Anterior cingulate cortex (tissue), 58 donors: Measurements from ENCODE around the gene TMEM253.
A peak's percentile ranks its signal among the peaks of the same experiment; 100 is the strongest.

Experiments used
- DNase-seq, 58 donors: peaks; one replicate each; lab custom pipeline; 2025; lab: John Stamatoyannopoulos, UW

Gene TMEM253

DNA sequence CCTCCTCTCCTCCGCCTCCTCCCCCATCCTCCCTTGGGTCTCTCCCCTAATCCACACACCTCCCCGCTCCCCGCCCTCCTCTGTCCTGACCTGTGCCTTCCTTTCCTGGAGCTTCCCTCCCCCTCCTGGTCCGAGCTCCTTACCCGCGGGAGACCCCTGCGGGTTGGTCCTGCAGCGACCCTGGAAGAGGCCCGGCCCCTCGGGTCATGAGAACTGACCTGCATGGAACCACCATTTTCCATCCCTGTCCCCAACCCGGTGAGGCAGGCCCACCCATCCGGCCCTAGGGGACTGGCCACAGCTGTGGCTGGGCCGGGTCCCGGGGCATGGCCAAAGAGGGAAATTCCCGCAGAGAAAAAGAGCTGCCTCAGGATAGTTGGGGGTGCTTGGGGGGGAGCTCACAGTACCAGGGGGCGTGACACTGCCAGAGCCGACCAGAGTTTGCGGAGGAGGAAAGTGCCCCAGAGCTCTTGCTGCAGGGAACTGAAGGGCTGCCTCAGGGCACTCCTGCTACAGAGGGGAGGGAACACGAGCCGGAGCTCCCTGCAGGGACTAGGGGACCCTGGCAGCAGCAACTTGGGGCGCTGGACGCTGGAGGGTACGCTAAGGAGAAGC is 30.1 kb upstream of the TMEM253 start:
- peak in 34 of 58 donors; percentile 23 to 75 (median 52) for DNase-seq

DNA sequence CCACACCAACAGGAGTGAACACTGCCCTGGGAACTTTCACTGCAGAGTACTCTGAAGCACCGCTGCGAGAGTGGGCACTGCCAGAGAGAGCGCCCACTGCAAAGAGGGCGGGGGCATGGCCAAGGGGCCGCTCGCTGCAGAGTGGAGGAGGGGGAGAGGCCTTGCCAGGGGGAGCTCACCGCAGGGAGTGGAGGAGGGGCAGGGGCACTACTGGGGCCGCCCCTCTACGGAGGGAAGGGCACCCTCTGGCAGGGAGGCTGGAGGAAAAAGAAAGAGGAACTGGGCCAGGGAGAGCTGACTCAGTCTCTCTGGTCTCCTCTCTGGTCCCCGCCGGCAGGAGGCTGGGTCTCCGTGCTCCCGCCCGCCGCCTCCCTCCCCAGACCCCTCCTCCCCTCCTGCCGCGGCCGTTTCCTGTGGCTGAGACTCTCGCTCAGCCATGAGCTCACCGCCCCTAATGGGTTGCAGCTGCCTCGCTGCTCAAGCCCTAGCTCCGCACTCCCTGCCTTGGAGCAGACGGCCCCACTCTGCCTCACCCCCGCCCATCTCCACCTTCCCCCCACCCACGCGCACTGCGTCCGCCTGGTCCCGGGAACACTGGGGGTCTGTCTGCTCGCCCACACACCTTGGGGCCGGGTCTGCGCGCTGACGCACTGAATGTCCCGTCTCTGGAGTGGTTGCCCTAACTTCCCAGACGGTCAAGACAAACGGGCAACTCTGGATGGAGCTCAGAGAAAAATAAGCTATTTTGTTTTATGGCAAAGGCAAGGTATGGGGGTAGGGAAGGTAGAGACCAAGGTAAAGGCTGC is 29.4 kb upstream of the TMEM253 start:
- peak in 55 of 58 donors; percentile 15 to 86 (median 68) for DNase-seq

DNA sequence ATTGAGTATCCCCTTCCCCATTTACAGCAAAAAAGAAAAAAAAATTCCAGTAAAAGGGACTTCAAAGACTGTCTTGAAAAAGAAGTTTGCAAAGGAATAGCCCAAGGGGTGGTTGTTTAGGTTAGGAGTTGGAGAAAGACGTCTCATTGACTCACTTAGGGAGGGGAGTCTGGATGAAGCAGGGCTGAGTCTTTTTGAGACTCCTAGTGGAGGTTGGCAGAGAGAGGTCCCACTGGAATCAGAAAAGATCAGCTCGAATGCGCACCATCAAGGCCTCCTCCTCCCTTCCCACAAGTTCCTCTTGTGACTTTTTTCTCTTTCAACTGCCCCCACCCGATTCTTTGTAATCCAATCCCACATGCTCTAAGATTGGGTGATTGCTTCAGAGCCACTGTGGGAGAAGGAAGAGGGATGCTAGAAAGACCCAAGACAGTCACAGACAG is 28.8 kb upstream of the TMEM253 start:
- peak in 5 of 58 donors; percentile 8 to 35 (median 17) for DNase-seq

DNA sequence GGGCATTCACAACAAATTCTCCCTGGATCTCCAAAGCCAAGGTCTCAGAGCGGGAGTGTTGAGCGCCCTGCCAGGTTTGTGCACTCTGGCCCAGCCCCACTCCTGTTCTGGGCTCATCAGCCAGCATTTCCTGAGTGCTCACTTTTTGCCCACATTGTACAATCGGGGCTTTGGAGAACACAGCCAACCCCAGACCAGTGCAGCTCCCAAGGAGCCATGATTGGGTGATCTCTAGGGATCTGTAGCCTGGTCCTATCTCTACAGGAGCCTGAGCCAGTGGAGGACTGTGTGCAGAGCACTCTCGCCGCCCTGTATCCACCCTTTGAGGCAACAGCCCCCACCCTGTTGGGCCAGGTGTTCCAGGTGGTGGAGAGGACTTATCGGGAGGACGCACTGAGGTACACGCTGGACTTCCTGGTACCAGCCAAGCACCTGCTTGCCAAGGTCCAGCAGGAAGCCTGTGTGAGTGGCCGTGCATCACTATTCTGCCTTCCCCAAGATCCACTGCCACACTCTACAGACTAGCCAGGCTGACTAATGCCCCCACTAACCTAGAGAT is 28.0 kb upstream of the TMEM253 start:
- DNase-seq = no peak

DNA sequence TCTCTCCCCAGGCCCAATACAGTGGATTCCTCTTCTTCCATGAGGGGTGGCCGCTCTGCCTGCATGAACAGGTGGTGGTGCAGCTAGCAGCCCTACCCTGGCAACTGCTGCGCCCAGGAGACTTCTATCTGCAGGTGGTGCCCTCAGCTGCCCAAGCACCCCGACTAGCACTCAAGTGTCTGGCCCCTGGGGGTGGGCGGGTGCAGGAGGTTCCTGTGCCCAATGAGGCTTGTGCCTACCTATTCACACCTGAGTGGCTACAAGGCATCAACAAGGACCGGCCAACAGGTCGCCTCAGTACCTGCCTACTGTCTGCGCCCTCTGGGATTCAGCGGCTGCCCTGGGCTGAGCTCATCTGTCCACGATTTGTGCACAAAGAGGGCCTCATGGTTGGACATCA is 26.9 kb upstream of the TMEM253 start:
- DNase-seq = no peak

DNA sequence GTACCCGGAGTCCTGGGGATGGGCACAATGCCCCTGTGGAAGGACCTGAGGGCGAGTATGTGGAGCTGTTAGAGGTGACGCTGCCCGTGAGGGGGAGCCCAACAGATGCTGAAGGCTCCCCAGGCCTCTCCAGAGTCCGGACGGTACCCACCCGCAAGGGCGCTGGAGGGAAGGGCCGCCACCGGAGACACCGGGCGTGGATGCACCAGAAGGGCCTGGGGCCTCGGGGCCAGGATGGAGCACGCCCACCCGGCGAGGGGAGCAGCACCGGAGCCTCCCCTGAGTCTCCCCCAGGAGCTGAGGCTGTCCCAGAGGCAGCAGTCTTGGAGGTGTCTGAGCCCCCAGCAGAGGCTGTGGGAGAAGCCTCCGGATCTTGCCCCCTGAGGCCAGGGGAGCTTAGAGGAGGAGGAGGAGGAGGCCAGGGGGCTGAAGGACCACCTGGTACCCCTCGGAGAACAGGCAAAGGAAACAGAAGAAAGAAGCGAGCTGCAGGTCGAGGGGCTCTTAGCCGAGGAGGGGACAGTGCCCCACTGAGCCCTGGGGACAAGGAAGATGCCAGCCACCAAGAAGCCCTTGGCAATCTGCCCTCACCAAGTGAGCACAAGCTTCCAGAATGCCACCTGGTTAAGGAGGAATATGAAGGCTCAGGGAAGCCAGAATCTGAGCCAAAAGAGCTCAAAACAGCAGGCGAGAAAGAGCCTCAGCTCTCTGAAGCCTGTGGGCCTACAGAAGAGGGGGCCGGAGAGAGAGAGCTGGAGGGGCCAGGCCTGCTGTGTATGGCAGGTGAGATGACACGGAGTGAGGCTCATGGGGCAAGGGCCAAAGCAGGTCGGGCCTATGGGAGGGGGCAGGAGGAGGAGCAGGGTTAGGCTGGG is 26.2 kb upstream of the TMEM253 start:
- DNase-seq = no peak

DNA sequence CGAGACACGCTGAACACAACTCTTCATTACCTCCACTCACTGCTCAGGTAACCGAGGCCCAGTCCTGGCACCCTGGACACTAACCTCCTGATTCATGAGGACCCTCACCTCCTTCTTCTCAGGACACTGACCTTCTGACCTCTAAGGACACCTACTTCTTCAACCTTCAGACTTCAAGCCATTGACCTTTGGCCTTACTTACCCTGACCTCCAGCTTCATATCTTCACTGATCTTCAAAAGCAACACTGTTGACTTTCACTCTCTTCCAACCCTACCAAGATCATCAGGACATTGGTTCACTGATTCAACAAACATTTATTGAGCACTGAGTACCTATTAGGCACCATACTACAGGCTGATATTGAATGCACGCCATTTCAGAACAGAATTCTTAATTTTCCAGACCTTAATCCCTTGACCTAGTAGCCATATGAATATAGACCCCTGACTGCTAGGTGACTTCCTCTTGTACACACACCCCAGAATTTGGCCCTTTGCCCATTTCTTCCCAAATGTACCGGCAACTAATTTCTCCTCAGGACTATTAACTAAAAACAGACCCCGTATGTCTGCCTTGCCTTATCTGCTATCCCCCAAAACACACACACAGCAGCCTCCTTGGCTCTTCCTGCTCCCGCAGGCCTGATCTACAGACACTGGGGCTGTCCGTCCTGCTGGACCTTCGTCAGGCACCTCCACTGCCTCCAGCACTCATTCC is 25.0 kb upstream of the TMEM253 start:
- no peak for DNase-seq

DNA sequence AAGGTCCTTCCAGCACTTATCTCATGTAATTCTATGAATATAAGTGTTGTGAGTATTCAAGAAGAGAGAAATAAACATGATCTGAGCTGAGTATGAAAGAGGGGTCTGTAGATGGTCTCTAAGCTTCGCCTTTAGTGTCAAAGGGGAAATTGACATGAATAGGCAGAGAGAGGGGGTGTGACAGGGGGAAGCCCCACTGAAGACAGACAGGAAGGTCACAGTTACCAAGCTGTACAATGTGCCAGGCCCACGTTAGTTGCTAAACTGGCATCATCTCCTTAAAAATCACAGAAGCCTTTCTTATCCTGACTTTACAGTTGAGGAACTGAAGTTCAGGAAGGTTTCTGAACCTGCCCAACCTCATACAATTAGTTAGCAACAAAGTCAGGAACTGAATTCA is 23.2 kb upstream of the TMEM253 start:
- DNase-seq = no peak

DNA sequence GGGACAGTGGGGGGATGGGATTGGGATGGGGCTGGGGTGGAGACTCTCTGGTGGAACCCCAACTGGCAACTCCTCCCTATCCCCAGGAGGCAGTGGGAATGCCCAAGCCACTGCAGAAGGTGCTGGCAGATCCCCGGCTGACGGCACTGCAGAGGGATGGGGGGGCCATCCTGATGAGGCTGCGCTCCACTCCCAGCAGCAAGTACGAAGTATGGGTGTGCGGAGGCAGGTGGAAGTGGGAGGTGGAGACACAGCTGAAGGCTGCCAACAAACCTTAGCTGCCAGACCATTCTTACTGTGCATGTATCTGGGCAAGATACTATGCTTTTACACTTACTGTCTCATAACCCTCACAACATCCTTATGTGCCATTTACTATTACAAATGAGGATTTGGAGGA is 22.6 kb upstream of the TMEM253 start:
- peak in 30 of 58 donors; percentile 7 to 78 (median 40) for DNase-seq

DNA sequence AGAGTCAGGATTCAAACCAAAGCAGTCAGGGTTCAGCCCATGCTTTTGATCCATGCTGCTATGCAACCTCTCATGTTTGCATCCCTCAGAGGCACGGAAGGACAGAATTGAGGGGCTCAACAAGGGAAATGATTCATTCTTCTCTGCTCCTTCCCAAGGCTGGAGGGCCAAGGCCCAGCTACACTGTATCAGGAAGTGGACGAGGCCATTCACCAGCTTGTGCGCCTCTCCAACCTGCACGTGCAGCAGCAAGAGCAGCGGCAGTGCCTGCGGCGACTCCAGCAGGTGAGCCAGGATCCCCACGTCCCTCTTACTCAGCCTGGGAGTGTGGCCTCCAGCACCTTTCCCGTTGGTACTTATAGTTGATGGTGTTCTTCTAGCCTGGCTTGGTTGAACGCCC is 22.1 kb upstream of the TMEM253 start:
- no peak for DNase-seq

DNA sequence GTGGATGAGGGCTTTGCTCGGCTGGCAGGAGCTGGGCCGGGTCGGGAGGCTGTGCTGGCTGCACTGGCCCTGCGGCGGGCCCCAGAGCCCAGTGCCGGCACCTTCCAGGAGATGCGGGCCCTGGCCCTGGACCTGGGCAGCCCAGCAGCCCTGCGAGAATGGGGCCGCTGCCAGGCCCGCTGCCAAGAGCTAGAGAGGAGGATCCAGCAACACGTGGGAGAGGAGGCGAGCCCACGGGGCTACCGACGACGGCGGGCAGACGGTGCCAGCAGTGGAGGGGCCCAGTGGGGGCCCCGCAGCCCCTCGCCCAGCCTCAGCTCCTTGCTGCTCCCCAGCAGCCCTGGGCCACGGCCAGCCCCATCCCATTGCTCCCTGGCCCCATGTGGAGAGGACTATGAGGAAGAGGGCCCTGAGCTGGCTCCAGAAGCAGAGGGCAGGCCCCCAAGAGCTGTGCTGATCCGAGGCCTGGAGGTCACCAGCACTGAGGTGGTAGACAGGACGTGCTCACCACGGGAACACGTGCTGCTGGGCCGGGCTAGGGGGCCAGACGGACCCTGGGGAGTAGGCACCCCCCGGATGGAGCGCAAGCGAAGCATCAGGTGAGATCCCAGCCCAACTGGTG is 19.2 kb upstream of the TMEM253 start:
- DNase-seq = no peak

DNA sequence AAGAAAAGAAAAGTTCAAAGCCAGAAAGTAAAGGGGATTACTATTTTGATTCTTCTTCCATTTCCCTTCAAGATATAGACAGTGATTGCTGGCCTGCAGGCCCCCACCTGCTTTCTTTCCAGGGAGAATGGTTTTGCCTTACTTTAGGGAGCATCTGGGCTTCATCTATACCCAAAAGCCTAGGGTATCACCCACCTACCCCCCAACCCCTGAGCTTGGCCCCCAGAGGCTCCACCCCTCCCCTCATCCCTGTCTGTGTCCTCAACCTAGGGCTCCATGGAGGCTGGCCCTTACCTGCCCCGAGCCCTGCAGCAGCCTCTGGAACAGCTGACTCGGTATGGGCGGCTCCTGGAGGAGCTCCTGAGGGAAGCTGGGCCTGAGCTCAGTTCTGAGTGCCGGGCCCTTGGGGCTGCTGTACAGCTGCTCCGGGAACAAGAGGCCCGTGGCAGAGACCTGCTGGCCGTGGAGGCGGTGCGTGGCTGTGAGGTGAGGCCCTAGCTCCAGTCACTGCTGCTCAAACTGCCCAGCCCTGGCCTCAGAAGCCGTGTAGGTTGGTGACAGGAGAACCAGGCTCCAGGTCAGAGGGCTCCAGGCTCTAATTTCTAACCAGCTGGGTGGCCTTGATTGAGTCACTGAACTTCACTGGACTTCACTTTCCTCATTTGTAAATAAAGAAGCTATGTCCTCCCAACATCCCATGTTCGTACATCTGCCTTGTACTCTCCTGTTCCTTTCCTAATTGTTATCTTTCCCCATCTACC is 17.1 kb upstream of the TMEM253 start:
- DNase-seq = no peak

DNA sequence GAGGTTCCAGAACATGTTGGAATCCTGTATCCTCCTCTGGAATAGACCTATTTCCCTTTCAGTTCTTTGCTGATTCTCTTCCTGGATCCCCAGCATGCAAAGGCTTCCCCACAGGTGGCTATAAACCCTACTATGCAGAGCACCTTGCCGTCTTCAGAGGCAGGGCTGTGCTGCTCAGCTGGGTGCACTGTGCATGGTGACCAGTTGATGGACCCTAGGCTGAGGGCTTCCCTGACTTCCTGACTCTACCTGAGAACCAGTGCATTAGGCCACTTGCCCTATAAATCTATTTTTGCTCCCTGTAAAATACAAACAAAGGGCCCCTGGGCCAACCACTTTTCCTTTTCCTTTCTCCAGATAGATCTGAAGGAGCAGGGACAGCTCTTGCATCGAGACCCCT is 16.5 kb upstream of the TMEM253 start:
- DNase-seq = no peak

DNA sequence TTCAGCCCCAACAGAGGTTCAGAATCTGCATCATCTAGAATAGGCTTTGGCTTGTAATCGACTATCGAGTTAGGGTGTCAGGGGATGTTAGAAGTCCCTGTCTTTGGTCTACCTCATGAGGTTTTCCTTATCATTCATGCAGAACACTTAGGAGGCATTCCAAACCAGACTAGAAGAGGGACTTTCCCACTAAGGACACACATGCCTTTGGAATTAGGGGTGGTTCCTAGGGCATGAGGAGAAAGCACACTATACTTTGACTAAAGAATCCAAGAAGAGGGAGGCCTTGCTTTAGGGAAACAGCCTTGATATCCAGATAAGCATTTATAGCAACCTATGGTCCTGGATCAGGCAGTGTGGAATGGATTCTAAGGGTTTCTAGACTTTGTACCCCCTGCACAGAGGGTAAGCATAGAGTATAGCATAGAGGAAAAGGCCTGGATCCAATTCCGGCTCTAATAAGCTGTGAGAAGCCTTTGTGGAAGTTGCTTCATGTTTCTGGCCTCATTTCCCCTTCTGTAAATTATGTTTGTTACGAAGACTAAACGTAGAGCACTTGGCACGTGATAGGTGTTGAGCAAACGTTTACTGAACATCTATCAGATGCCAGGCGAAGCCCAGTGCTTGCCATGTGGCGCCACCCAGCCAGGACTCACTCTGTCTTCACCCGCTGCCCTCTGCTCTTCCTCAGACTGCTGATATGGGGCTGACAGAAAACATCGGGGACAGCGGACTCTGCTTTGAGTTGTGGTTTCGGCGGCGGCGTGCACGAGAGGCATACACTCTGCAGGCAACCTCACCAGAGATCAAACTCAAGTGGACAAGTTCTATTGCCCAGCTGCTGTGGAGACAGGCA is 15.6 kb upstream of the TMEM253 start:
- no peak for DNase-seq

DNA sequence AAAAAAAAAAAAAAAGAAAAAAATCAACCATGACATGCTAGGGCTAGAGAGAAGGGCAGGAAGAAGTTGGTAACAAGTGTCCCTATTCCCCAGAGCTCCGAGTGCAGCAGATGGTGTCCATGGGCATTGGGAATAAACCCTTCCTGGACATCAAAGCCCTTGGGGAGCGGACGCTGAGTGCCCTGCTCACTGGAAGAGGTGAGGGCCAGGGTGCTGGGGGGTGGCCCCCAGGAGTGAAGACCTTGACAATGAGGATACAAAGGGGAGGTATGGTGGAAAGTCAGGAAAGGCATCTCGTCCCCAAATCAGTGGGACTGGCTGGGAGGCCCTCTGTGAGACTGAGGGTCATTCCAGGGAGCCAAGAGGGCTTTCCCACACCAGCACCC is 14.0 kb upstream of the TMEM253 start:
- no peak for DNase-seq

DNA sequence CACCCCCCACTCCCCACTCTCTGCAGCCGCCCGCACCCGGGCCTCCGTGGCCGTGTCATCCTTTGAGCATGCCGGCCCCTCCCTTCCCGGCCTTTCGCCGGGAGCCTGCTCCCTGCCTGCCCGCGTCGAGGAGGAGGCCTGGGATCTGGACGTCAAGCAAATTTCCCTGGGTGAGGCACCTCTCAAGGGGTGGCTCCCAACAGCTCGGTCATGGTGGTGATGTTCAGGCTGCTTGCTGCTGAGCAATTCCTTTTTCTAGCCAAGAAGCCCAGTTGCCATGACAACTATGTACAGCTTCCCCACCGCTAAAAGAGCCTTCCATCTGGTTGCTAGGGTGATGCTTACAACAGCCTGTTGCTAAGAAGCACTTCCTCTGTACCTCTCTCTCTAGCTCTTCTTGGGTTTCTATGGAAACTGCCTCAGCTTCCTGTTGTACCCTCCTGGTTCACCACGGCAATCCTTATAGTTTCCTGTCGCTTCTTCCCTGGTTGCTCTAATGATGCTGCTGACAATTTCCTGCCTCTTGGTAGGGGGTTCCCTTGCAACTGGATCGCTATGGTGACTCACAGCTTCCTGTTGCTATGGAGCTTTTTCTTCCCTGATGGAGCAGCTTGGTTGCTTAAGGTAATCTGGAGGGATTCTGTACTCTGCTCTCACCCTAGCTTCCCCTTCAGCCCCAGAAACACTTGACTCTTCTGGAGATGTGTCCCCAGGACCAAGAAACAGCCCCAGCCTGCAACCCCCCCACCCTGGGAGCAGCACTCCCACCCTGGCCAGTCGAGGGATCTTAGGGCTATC is 13.4 kb upstream of the TMEM253 start:
- peak in 46 of 58 donors; percentile 7 to 87 (median 55) for DNase-seq

DNA sequence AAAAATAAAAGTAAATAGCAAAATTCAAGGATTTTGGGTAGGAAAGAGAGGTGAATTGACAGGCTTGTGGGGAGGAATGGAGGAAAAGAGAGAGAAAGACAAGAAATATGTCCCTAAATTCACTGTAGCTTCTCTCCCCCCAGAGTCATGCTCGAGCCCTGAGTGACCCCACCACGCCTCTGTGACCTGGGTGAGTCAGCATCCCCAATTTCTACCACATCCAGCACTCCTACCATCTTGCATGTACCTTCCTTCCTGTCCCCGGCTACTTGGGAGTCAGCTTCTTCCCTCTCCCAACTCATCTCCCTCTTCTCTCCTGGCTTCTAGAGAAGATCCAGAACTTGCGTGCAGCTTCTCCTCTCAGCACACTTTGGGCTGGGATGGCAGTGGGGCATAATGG is 12.2 kb upstream of the TMEM253 start:
- DNase-seq = no peak
